GM12878 (cell line): ENCODE results near the gene TAS2R16. TPM values are rescaled to one million over a fixed set of nuclear protein-coding genes. Genes with fewer than 3 reads are reported as not detected.

Source experiments
- ATAC-seq: fragments of 200-7000 bp; cut with Tn5 transposase; 3 replicates; pipeline ENCODE4 v1.9.1; 2020; ENCODE audit warnings: mild to moderate bottlenecking, moderate library complexity
- BruUV-seq: library from RNA; stranded (reverse); fragments of 400-500 nt; replicated peaks from 2 replicates; lab custom pipeline; 2021; lab: Mats Ljungman, UMichigan
- CTCF ChIA-PET: fragments of 300-600 bp; sonication (Branson Sonifier 250); formaldehyde crosslinking; extraction: SDS; loops from one replicate; lab custom pipeline; 2021; ENCODE audit warnings: inconsistent platforms; lab: Yijun Ruan, JAX
- POLR2A ChIA-PET: fragments of 350-600 bp; formaldehyde crosslinking; extraction: SDS; loops from one replicate; lab custom pipeline; 2021; ENCODE audit warnings: inconsistent platforms; lab: Charles Lee
- RAD21 ChIA-PET: fragments of 300-600 bp; sonication (Branson Sonifier 250); formaldehyde crosslinking; loops from one replicate; lab custom pipeline; 2023; ENCODE audit warnings: antibody characterized with exemption; ENCODE audit not compliant: unreplicated experiment; lab: Charles Lee
- SMC1A ChIA-PET: fragments of 300-600 bp; sonication (Branson Sonifier 250); formaldehyde crosslinking; loops from one replicate; lab custom pipeline; 2023; ENCODE audit not compliant: unreplicated experiment, uncharacterized antibody; lab: Charles Lee
- DNase-seq: peaks from one replicate; pipeline ENCODE4 v3.0.0-alpha.2; 2011; ENCODE audit warnings: low read depth, low spot score
- FAIRE-seq: peaks from 3 replicates; lab custom pipeline; 2011; peaks lifted over from hg19 to GRCh38; lab: Jason Lieb, UNC
- H2AFZ ChIP-seq: 2 replicates; pipeline ENCODE4 v1.6.0; 2011; ENCODE audit warnings: low read depth, low read length, control low read depth; ENCODE audit not compliant: control insufficient read depth
- H3K27ac ChIP-seq: 2 replicates; pipeline ENCODE4 v1.5.1; 2011; ENCODE audit warnings: control low read depth; ENCODE audit not compliant: control insufficient read depth, insufficient read depth
- H3K27me3 ChIP-seq, 2 experiments: replicated peaks in 1 of 2; 2 replicates each; pipeline versions ENCODE4 v1.6.0 to v1.6.1; 2011; ENCODE audit warnings: low read length in 1 of 2; ENCODE audit not compliant: control insufficient read depth in 2 of 2, insufficient read depth in 2 of 2
- H3K36me3 ChIP-seq, 2 experiments: 2 replicates each; pipeline ENCODE4 v1.5.1; 2011; ENCODE audit warnings: low read length in 1 of 2; ENCODE audit not compliant: control insufficient read depth in 2 of 2, insufficient read depth in 2 of 2
- H3K4me1 ChIP-seq: 2 replicates; pipeline ENCODE4 v1.6.1; 2011; ENCODE audit warnings: mild to moderate bottlenecking, low read length, moderate library complexity, mixed read lengths; ENCODE audit not compliant: control insufficient read depth, insufficient read depth
- H3K4me2 ChIP-seq: 2 replicates; pipeline ENCODE4 v1.6.0; 2011; ENCODE audit warnings: control low read depth; ENCODE audit not compliant: control insufficient read depth, insufficient read depth
- H3K4me3 ChIP-seq: fragments of 200-600 bp; sonication (generic); 2 replicates; pipeline ENCODE4 v1.5.1; 2016
- H3K79me2 ChIP-seq: 2 replicates; pipeline ENCODE4 v1.6.0; 2011; ENCODE audit warnings: low read length; ENCODE audit not compliant: control insufficient read depth, insufficient read depth
- H3K9ac ChIP-seq: 2 replicates; pipeline ENCODE4 v1.8.0; 2011; ENCODE audit warnings: low read length, control low read depth, mixed read lengths; ENCODE audit not compliant: control insufficient read depth, insufficient read depth
- H3K9me3 ChIP-seq: replicated peaks from 3 replicates; pipeline ENCODE4 v1.5.1; 2011; ENCODE audit warnings: mild to moderate bottlenecking, low read length; ENCODE audit not compliant: control insufficient read depth, insufficient read depth
- H4K20me1 ChIP-seq: 2 replicates; pipeline ENCODE4 v1.6.0; 2011; ENCODE audit not compliant: control insufficient read depth, insufficient read depth
- ASH2L ChIP-seq: fragments of 300-600, 200-600 bp; sonication (generic); IDR thresholded peaks from 2 replicates; pipeline ENCODE4 v1.6.1; 2017; ENCODE audit warnings: low read depth, mild to moderate bottlenecking, borderline replicate concordance
- CHD1 ChIP-seq: IDR thresholded peaks from 2 replicates; pipeline ENCODE4 v1.6.1; 2012; ENCODE audit warnings: low read depth, low read length, improper control_type of control experiment
- ELK1 ChIP-seq: IDR thresholded peaks from 2 replicates; pipeline ENCODE4 v1.6.1; 2012; ENCODE audit warnings: low read depth, low read length, improper control_type of control experiment
- EP300 ChIP-seq, 2 experiments: fragments of 150-350 bp in 1 of 2; IDR thresholded peaks; 2 replicates each; pipeline ENCODE4 v1.6.1; 2011 to 2012; ENCODE audit warnings: low read depth in 2 of 2, low read length in 2 of 2, borderline replicate concordance in 1 of 2, improper control_type of control experiment in 1 of 2, inconsistent platforms in 1 of 2; ENCODE audit not compliant: control insufficient read depth in 1 of 2
- HCFC1 ChIP-seq: fragments of 150-350 bp; IDR thresholded peaks from 2 replicates; pipeline ENCODE4 v1.6.1; 2014; ENCODE audit warnings: low read length
- MLLT1 ChIP-seq: fragments of 450-650 bp; IDR thresholded peaks from 2 replicates; pipeline ENCODE4 v1.6.1; 2016; ENCODE audit warnings: mild to moderate bottlenecking
- NR2C1 ChIP-seq: fragments of 450-650 bp; IDR thresholded peaks from 2 replicates; pipeline ENCODE4 v1.6.1; 2017; ENCODE audit warnings: antibody characterized with exemption, mild to moderate bottlenecking, moderate library complexity
- NR2F1 ChIP-seq: fragments of 450-650 bp; conservative IDR thresholded peaks from 2 replicates; pipeline ENCODE4 v1.6.1; 2017; ENCODE audit warnings: mild to moderate bottlenecking
- PAX5 ChIP-seq: IDR thresholded peaks from 2 replicates; pipeline ENCODE4 v1.6.1; 2011; ENCODE audit warnings: low read depth, low read length, borderline replicate concordance
- PAX8 ChIP-seq: fragments of 450-650 bp; IDR thresholded peaks from 2 replicates; pipeline ENCODE4 v1.6.1; 2017; ENCODE audit warnings: mild to moderate bottlenecking, moderate library complexity
- RBBP5 ChIP-seq: fragments of 200-600 bp; sonication (generic); conservative IDR thresholded peaks from 2 replicates; pipeline ENCODE4 v1.6.1; 2016
- SPI1 ChIP-seq: IDR thresholded peaks from 2 replicates; pipeline ENCODE4 v1.6.1; 2011; ENCODE audit warnings: low read depth, mild to moderate bottlenecking, low read length, moderate library complexity, borderline replicate concordance; ENCODE audit not compliant: insufficient read depth
- SUZ12 ChIP-seq: fragments of 200-600 bp; sonication (generic); IDR thresholded peaks from one replicate; pipeline ENCODE4 v1.6.1; 2018; ENCODE audit warnings: antibody characterized with exemption, mild to moderate bottlenecking; ENCODE audit not compliant: unreplicated experiment
- TARDBP ChIP-seq: IDR thresholded peaks from 2 replicates; pipeline ENCODE4 v1.6.1; 2016; ENCODE audit warnings: borderline replicate concordance
- TCF3 ChIP-seq: IDR thresholded peaks from 2 replicates; pipeline ENCODE4 v1.6.1; 2012; ENCODE audit warnings: low read depth, mild to moderate bottlenecking, low read length, borderline replicate concordance; ENCODE audit not compliant: insufficient read depth
- TCF7 ChIP-seq: IDR thresholded peaks from 2 replicates; pipeline ENCODE4 v1.6.1; 2014; ENCODE audit warnings: antibody characterized with exemption, borderline replicate concordance
- WRNIP1 ChIP-seq: IDR thresholded peaks from 2 replicates; pipeline ENCODE4 v1.6.1; 2011; ENCODE audit warnings: low read depth, low read length, improper control_type of control experiment, borderline replicate concordance
- ZNF207 ChIP-seq: fragments of 450-650 bp; IDR thresholded peaks from 2 replicates; pipeline ENCODE4 v1.6.1; 2014; ENCODE audit warnings: antibody characterized with exemption, mild to moderate bottlenecking, borderline replicate concordance
- WGBS: methylation state at CpG from one replicate; pipeline ENCODE4 v1.1.6; 2016; ENCODE audit warnings: low lambda C conversion rate; ENCODE audit not compliant: insufficient replicate concordance, insufficient coverage; ENCODE audit errors: missing lambda C conversion rate; 5-methylcytosine and 5-hydroxymethylcytosine counted together
- in situ Hi-C: fragments of 300-500 bp; cut with MboI; formaldehyde crosslinking; loops from 9 replicates; pipeline ENCODE4 v1.14.3; 2018; ENCODE audit warnings: mixed read lengths
- intact Hi-C: fragments of 100-400 bp; cut with micrococcal nuclease; formaldehyde crosslinking; loops from one replicate; pipeline ENCODE4 v1.14.2; 2022; ENCODE audit not compliant: unreplicated experiment
- polyA plus RNA-seq, 11 experiments: library from polyadenylated mRNA; depleted of rRNA in 4 of 11; unstranded in 6 of 11; stranded (reverse) in 5 of 11; fragments of >200 nt; fragmentation: Nextera tagmentation in 4 of 11; fragmentation: Illumina TruSeq in 1 of 11; extraction: Ambion mirVana in 4 of 11; extraction: Trizol in 1 of 11; gene quantifications; 1 replicate in 1 of 11; 2 replicates in 10 of 11; pipeline versions ENCODE4 v1.2.1 to v1.2.3, GENCODE V29; 2011 to 2016; ENCODE audit warnings: inconsistent platforms in 2 of 11, missing spikeins in 2 of 11, low read depth in 1 of 11
- total RNA-seq, 4 experiments: library from RNA; depleted of rRNA in 3 of 4; stranded (reverse); fragments of >200 nt in 3 of 4; fragmentation: Illumina TruSeq in 1 of 4; extraction: Trizol in 1 of 4; gene quantifications; 2 replicates each; pipeline versions ENCODE4 v1.2.1 to v1.2.3, GENCODE V29; 2013 to 2021

The TAS2R16 gene
- total and polyA plus RNA-seq, 10 of the 15 experiments (the other 5 are each of a cell fraction or from before 2014, with no cell fraction given): not detected

GRCh38 chr7:122984021-122984420 lies 11.5 kb downstream of the TAS2R16 start:
- H2AFZ ChIP-seq: no peak overlapping the region
- H3K27me3 ChIP-seq: no peaks in the 10 kb centered on the region
- DNase-seq (no peak), FAIRE-seq (no peak), ATAC-seq (no peak)
- POLR2A ChIA-PET: no interaction called here
- TF ChIP-seq MLLT1 (no peak), SUZ12 (no peak), RBBP5 (no peak), ASH2L (no peak)
- no peaks in the 10 kb centered on the region for H4K20me1 ChIP-seq
- CTCF ChIA-PET: no interaction called here
- H3K4me3 ChIP-seq: no peak overlapping the region
- H3K79me2 ChIP-seq: no peaks in the 10 kb centered on the region
- in situ Hi-C loops: no loop called here
- SMC1A ChIA-PET: interaction anchor here (0.8 kb wide), 1 partner anchor 147 kb away, joined by 3 read pairs; no protein-coding TSS in a partner anchor
- H3K4me2 ChIP-seq: no peak overlapping the region
- 60% methylated on average over 2 of the region's 2 CpGs for WGBS
- H3K9me3 ChIP-seq: no peaks in the 10 kb centered on the region
- intact Hi-C loops: no loop called here
- no peak overlapping the region for H3K27ac ChIP-seq
- no peaks in the 10 kb centered on the region for H3K4me1 ChIP-seq
- no peak overlapping the region for H3K9ac ChIP-seq
- RAD21 ChIA-PET: no interaction called here
- no TSS peak for BruUV-seq
- no peaks in the 10 kb centered on the region for H3K36me3 ChIP-seq

- Histone ChIP-seq H2AFZ (no peak overlapping the region), H3K27me3 (no peaks in the 10 kb centered on the region), H3K4me1 (no peaks in the 10 kb centered on the region)
- no TSS peak for BruUV-seq
- intact Hi-C loops: no loop called here
- no peak for FAIRE-seq
- ATAC-seq: no peak
- SMC1A ChIA-PET: interaction anchor here (0.6 to 1.0 kb wide), 2 partner anchors 180 to 826 kb away, joined by 3 read pairs; no protein-coding TSS in a partner anchor
- DNase-seq: no peak
- TF ChIP-seq EP300 (IDR thresholded peaks at IDR 0.05; ENCODE audit: borderline replicate concordance in 1 of 2, control insufficient read depth in 1 of 2, low read depth in 2 of 2, low read length in 2 of 2) (no peak), WRNIP1 (no peak), PAX8 (no peak), PAX5 (no peak), SPI1 (no peak), TARDBP (no peak), TCF3 (no peak), NR2C1 (no peak), HCFC1 (no peak), TCF7 (no peak), ELK1 (no peak), ZNF207 (no peak), CHD1 (no peak), NR2F1 (no peak)
- TF ChIP-seq, all 136 proteins: peak for 0
- ChIA-PET POLR2A (no interaction called here), RAD21 (no interaction called here), CTCF (no interaction called here)
- no peak overlapping the region for H3K27ac ChIP-seq
- H3K79me2 ChIP-seq: no peaks in the 10 kb centered on the region
- no peak overlapping the region for H3K4me2 ChIP-seq
- 0% methylated on average over 1 of the region's 1 CpG for whole genome bisulfite sequencing
- in situ Hi-C loops: no loop called here
- no peak overlapping the region for H3K4me3 ChIP-seq
- H3K36me3 ChIP-seq: no peaks in the 10 kb centered on the region
- H3K9ac ChIP-seq: no peak overlapping the region
- H4K20me1 ChIP-seq: no peaks in the 10 kb centered on the region
- H3K9me3 ChIP-seq: no peaks in the 10 kb centered on the region
Measured at GRCh38 chr7:122983261-122983660, 12.2 kb downstream of the TAS2R16 start.
